Progenitor cell of endocrine pancreas (in vitro differentiated cells): ENCODE results near the gene MOB3A. TPM values are rescaled to one million over a fixed set of nuclear protein-coding genes. Genes with fewer than 3 reads are reported as not detected.

Experiments used
- DNase-seq: peaks from one replicate; pipeline ENCODE4 v3.0.0; 2021; ENCODE audit warnings: low spot score; ENCODE audit not compliant: unreplicated experiment
- H3K27ac Mint-ChIP-seq: 2 replicates; pipeline ENCODE4 v1.8.0; 2021; ENCODE audit warnings: mild to moderate bottlenecking, moderate library complexity, mixed read lengths
- H3K27me3 Mint-ChIP-seq: 2 replicates; pipeline ENCODE4 v1.8.0; 2021; ENCODE audit warnings: mixed read lengths
- H3K36me3 Mint-ChIP-seq: 2 replicates; pipeline ENCODE4 v1.8.0; 2022; ENCODE audit warnings: mixed read lengths; ENCODE audit not compliant: insufficient read depth
- H3K4me1 Mint-ChIP-seq: 2 replicates; pipeline ENCODE4 v1.8.0; 2021; ENCODE audit warnings: low read depth, mixed read lengths
- H3K4me3 Mint-ChIP-seq: 2 replicates; pipeline ENCODE4 v1.8.0; 2021; ENCODE audit warnings: low read depth, mild to moderate bottlenecking, moderate library complexity, mixed read lengths
- H3K9me3 Mint-ChIP-seq: 2 replicates; pipeline ENCODE4 v1.8.0; 2021; ENCODE audit warnings: low read depth, mixed read lengths
- CTCF ChIP-seq: fragments of 200-600 bp; sonication (generic); IDR thresholded peaks from one replicate; pipeline ENCODE4 v1.5.0; 2021; ENCODE audit warnings: antibody characterized with exemption, mild to moderate bottlenecking; ENCODE audit not compliant: unreplicated experiment
- long read RNA-seq: library from polyadenylated mRNA; unstranded; transcript quantifications from one replicate; pipeline ENCODE4 v2.0.0, GENCODE V29; 2020
- total RNA-seq: library from RNA; stranded (reverse); gene quantifications from 2 replicates; pipeline ENCODE4 v1.2.1, GENCODE V29; 2021

The MOB3A gene
- total RNA-seq = 33.2 and 38.5 TPM in 2 replicates
- long read RNA-seq, partial matches to known transcripts = 1 of 3 reads
- long read RNA-seq, other reads (novel, unspliced or antisense) = 1 of 3 reads

GRCh38 chr19:2096034-2096479 is at the start of gene MOB3A:
MOB3A (minus strand) TSS chr19:2096326; CDS start chr19:2078560, 17,766 bp downstream.
- Mint-ChIP-seq H3K27me3 (no peaks in the 10 kb centered on the region), H3K4me3 (peak within 1 kb of the TSS; percentile 88), H3K4me1 (peaks cover 10% of the 10 kb centered on the region), H3K36me3 (peaks cover 4% of the 10 kb centered on the region), H3K9me3 (no peaks in the 10 kb centered on the region), H3K27ac (peak within 1 kb of the TSS; percentile 96)
- DNase-seq = no peak
- peak; percentile 58 for TF ChIP-seq CTCF

- Mint-ChIP-seq H3K27me3 (no peaks in the 10 kb centered on the region), H3K9me3 (no peaks in the 10 kb centered on the region), H3K4me1 (peaks cover 16% of the 10 kb centered on the region), H3K27ac (peak overlapping the region; percentile 79), H3K4me3 (no peak overlapping the region), H3K36me3 (peaks cover 2% of the 10 kb centered on the region)
- DNase-seq = no peak
- TF ChIP-seq CTCF = no peak
Observed at GRCh38 chr19:2145831-2146241, 49.7 kb upstream of the MOB3A start.

GRCh38 chr19:2144190-2144589 is 48.1 kb upstream of the MOB3A start:
- Mint-ChIP-seq H3K4me3 (no peak overlapping the region), H3K27me3 (no peaks in the 10 kb centered on the region), H3K27ac (peak overlapping the region; percentile 48), H3K4me1 (peaks cover 5% of the 10 kb centered on the region), H3K36me3 (peaks cover 2% of the 10 kb centered on the region), H3K9me3 (no peaks in the 10 kb centered on the region)
- no peak for DNase-seq
- no peak for TF ChIP-seq CTCF

- DNase-seq = no peak
- Mint-ChIP-seq H3K9me3 (no peaks in the 10 kb centered on the region), H3K4me1 (peaks cover 3% of the 10 kb centered on the region), H3K4me3 (no peak overlapping the region), H3K27me3 (no peaks in the 10 kb centered on the region), H3K36me3 (peaks cover 4% of the 10 kb centered on the region), H3K27ac (no peak overlapping the region)
- TF ChIP-seq CTCF = no peak
Observed at GRCh38 chr19:2142173-2142829, 46.2 kb upstream of the MOB3A start.

GRCh38 chr19:2140138-2140569 is 44.0 kb upstream of the MOB3A start:
- H3K36me3 Mint-ChIP-seq = peaks cover 7% of the 10 kb centered on the region

More at GRCh38 chr19:2140138-2140569, 44.0 kb upstream of the MOB3A start:
- Mint-ChIP-seq H3K4me3 (no peak overlapping the region), H3K27me3 (no peaks in the 10 kb centered on the region), H3K4me1 (no peaks in the 10 kb centered on the region), H3K9me3 (no peaks in the 10 kb centered on the region), H3K27ac (peak overlapping the region; percentile 87)
- no peak for DNase-seq
- TF ChIP-seq CTCF = no peak
